Ovary (tissue), 10 donors: ENCODE measurements around the gene CCDC157. TPM values are rescaled to one million over a fixed set of nuclear protein-coding genes. Genes with fewer than 3 reads are reported as not detected.

Source experiments
- DNase-seq, 5 donors: peaks; one replicate each; pipeline ENCODE4 v3.0.0-alpha.2; 2019 to 2020
- H3K27ac ChIP-seq, 2 donors: fragments of 200-600 bp; one replicate each; pipeline versions ENCODE4 v1.5.1 to v1.8.0; 2019 to 2022
- H3K27me3 ChIP-seq: fragments of 200-600 bp; one replicate; pipeline ENCODE4 v1.8.0; 2022
- H3K36me3 ChIP-seq: fragments of 200-600 bp; sonication (generic); one replicate; pipeline ENCODE4 v1.5.1; 2019
- H3K4me1 ChIP-seq: one replicate; pipeline ENCODE4 v1.8.1; 2013; ENCODE audit warnings: mild to moderate bottlenecking, moderate library complexity; ENCODE audit not compliant: insufficient read depth
- H3K4me3 ChIP-seq: fragments of 200-600 bp; sonication (generic); one replicate; pipeline ENCODE4 v1.5.1; 2017
- H3K9me3 ChIP-seq, 2 donors: fragments of 200-600 bp in 1 of 2; sonication (generic) in 1 of 2; one replicate each; pipeline versions ENCODE4 v1.5.1 to v1.8.1; 2013 to 2019; ENCODE audit warnings: mild to moderate bottlenecking in 1 of 2, moderate library complexity in 1 of 2
- CTCF ChIP-seq, 3 donors: fragments of 450-650 bp in 2 of 3; fragments of 200-600 bp in 1 of 3; IDR thresholded peaks; one replicate each; pipeline versions ENCODE4 v1.5.1 to v1.8.0; 2016 to 2022; ENCODE audit warnings: antibody characterized with exemption in 3 of 3, mild to moderate bottlenecking in 1 of 3
- EP300 ChIP-seq: sonication (generic); formaldehyde crosslinking; IDR thresholded peaks from one replicate; pipeline ENCODE4 v1.6.1; 2017; ENCODE audit warnings: antibody characterized with exemption
- POLR2A ChIP-seq: fragments of 450-650 bp; IDR thresholded peaks from one replicate; pipeline ENCODE4 v1.6.1; 2017; ENCODE audit warnings: antibody characterized with exemption, mild to moderate bottlenecking, moderate library complexity
- WGBS, 3 donors: extraction: QIAGEN DNeasy Blood & Tissue Kit in 1 of 3; methylation state at CpG; one replicate each; pipeline versions ENCODE4 v1.1.5 to v1.1.7; 2013 to 2017; 5-methylcytosine and 5-hydroxymethylcytosine counted together
- intact Hi-C, 4 donors: fragments of 100-400 bp; cut with DNase I; formaldehyde crosslinking; loops; one replicate each; pipeline versions ENCODE4 v1.11.0 to v1.15.1; 2022 to 2023
- long read RNA-seq, 3 donors: library from polyadenylated mRNA in 2 of 3; unstranded in 2 of 3; transcript quantifications; one replicate each; pipeline ENCODE4 v2.0.0 and lab custom pipeline, GENCODE V29; 2021 to 2026
- polyA plus RNA-seq, 2 donors: library from polyadenylated mRNA; stranded (reverse); fragments of 200-250 nt in 1 of 2; fragments of 350-450 nt in 1 of 2; fragmentation: Illumina TruSeq in 1 of 2; extraction: RNeasy Lipid Tissue Mini Kit (QIAGEN cat#74804) in 1 of 2; gene quantifications; one replicate each; pipeline ENCODE4 v1.2.3, GENCODE V29; 2013 to 2014
- total RNA-seq, 7 donors: library from RNA; depleted of rRNA in 2 of 7; stranded (reverse); fragments of >200 nt in 2 of 7; fragmentation: NEBNext Ultra II Directional in 3 of 7; extraction: Animal tissue kit (Norgen Biotek cat#: 25700) in 3 of 7; gene quantifications; one replicate each; pipeline versions ENCODE4 v1.1.0 to v1.2.4, GENCODE V29; 2016 to 2023
- donor health status: DM: no; HTN: no; CAD: no; lungs with moderate emphysema.
- donor health status: DM: no; HTN: no; CAD: no.
- donor health status: Bipolar disorder and iron deficiency.
- donor health status: DM: yes; HTN: yes; CAD: no.
- donor health status: DM: no; HTN: no; CAD: no.
- donor health status: DM: yes; HTN: yes; CAD: no.

CCDC157 gene
- total RNA-seq, result 10 to 100 TPM in 1 of 7 donors, 1 to 10 TPM in 6; 2.0 to 28.0 (median 2.7) TPM
- 1 to 10 TPM in 1 of 2 donors, under 1 TPM in 1; 0.60 to 1.8 TPM for polyA plus RNA-seq
- long read RNA-seq, donor 1, partial matches to known transcripts, result 2 of 13 reads
- long read RNA-seq, donor 1, other reads (novel, unspliced or antisense), result 8 of 13 reads
- long read RNA-seq, donor 2, partial matches to known transcripts, result 0 of 1 reads
- long read RNA-seq, donor 2, other reads (novel, unspliced or antisense), result 0 of 1 reads
- long read RNA-seq, donor 3, partial matches to known transcripts, result 0 of 8 reads
- long read RNA-seq, donor 3, other reads (novel, unspliced or antisense), result 6 of 8 reads

GRCh38 chr22:30356449-30357235 lies at the start of gene CCDC157, which contains the start of gene SF3A1:
CCDC157 (plus strand) TSS chr22:30357007; CDS start chr22:30366001, 8,994 bp downstream.
SF3A1 (minus strand) TSS chr22:30356894; CDS start chr22:30356792, 102 bp downstream.
- Histone ChIP-seq H3K4me3 (peak within 1 kb of the TSS; percentile 68), H3K27me3 (no peaks in the 10 kb centered on the region), H3K36me3 (no peaks in the 10 kb centered on the region), H3K4me1 (peaks cover 8% of the 10 kb centered on the region), H3K27ac (peak within 1 kb of the TSS; percentile 93 to 96), H3K9me3 (no peaks in the 10 kb centered on the region)
- peak; percentile 97 for TF ChIP-seq POLR2A
- no peak for TF ChIP-seq EP300
- TF ChIP-seq CTCF (IDR thresholded peaks at IDR 0.05), result peak in 1 of 3 donors; percentile 37
- 0 to 1% (median 1%) methylated on average over 43 to 91 of the region's 91 CpGs for WGBS, 3 donors
- intact Hi-C loops, result loop anchor here in 2 of 4 donors (2.0 kb wide), 3 partner anchors 30 to 68 kb away; partner anchors contain the start of genes CASTOR1 (in 2 of the 2), RNF215 (in 1 of the 2) and TBC1D10A (in 1 of the 2)
- peak; percentile 83 to 93 (median 88) for DNase-seq

GRCh38 chr22:30307041-30307574 lies 49.7 kb upstream of the CCDC157 start:
- TF ChIP-seq EP300 (no peak), POLR2A (no peak), CTCF (IDR thresholded peaks at IDR 0.05) (no peak)
- no peaks in the 10 kb centered on the region for H3K9me3 ChIP-seq
- H3K36me3 ChIP-seq, result no peaks in the 10 kb centered on the region
- intact Hi-C loops, result no loop called here
- DNase-seq, result no peak
- peaks cover 50% of the 10 kb centered on the region for H3K4me1 ChIP-seq
- no peaks in the 10 kb centered on the region for H3K27me3 ChIP-seq
- H3K27ac ChIP-seq, result no peak overlapping the region
- WGBS, 3 donors, result 87 to 92% (median 88%) methylated on average over 4 of the region's 4 CpGs
- H3K4me3 ChIP-seq, result no peak overlapping the region

DNA sequence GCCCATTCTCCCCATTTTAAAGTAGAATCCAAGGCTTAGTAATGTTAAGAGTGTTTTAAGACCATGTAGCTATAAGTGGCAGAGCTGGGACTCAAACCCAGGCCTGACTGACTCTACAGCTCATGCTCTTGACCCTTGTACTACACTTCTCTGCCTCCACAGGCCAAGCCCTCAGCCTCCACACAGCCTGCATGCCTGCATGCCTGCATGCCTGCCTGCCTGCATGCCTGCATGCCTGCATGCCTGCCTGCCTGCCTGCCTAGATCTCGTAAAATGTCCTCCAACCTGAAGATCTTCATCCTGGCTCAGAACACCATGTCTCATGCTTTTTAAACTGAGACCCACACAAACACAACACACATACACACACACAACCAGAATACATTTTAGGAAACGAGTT lies 48.7 kb upstream of the CCDC157 start:
- intact Hi-C loops, result no loop called here
- H3K36me3 ChIP-seq, result no peaks in the 10 kb centered on the region
- no peak overlapping the region for H3K4me3 ChIP-seq
- TF ChIP-seq POLR2A, result no peak
- TF ChIP-seq CTCF (IDR thresholded peaks at IDR 0.05), result no peak
- TF ChIP-seq EP300, result no peak
- DNase-seq, result no peak
- 76 to 82% (median 82%) methylated on average over 2 of the region's 2 CpGs for WGBS, 3 donors
- no peaks in the 10 kb centered on the region for H3K27me3 ChIP-seq
- no peak overlapping the region for H3K27ac ChIP-seq
- H3K9me3 ChIP-seq, result no peaks in the 10 kb centered on the region
- H3K4me1 ChIP-seq, result peaks cover 54% of the 10 kb centered on the region

DNA sequence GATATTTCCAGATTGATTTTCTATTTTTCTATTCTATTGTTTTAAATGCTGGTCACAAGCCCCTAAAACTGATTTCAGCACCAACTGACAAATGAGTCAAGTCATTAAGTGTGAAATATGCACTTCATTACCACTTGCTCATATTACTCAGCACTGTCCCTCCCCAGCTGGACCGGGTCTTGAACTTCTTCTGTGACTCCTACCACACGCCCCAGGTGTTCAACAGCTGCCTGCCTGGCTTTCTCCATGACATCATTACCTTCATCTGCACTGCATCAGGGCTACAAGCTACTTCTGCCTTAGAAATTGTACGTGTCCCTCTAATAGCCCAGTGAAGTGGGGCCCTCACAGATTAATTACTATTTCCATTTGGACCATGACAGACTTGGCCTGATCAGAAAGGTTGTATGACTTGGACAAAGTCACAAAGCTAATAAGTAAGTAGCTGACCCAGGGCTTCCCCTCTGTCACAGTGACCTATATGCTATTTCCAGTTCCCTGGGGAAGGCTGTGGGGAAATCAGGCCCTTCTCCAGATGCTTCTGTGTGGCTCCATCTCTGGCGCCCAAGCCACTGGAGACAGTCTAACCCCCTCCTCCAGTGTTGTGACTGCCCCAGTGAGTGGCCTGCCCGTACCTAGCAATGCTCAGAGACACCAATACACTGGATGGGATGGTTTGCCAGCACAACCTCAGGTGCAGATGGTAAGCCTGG lies 48.1 kb upstream of the CCDC157 start:
- no peak overlapping the region for H3K27ac ChIP-seq
- no peak overlapping the region for H3K4me3 ChIP-seq
- intact Hi-C loops, result no loop called here
- H3K36me3 ChIP-seq, result no peaks in the 10 kb centered on the region
- WGBS, 3 donors, result 61 to 76% (median 74%) methylated on average over 5 of the region's 5 CpGs
- TF ChIP-seq CTCF (IDR thresholded peaks at IDR 0.05), result no peak
- TF ChIP-seq EP300, result no peak
- no peak for TF ChIP-seq POLR2A
- H3K9me3 ChIP-seq, result no peaks in the 10 kb centered on the region
- peaks cover 55% of the 10 kb centered on the region for H3K4me1 ChIP-seq
- H3K27me3 ChIP-seq, result no peaks in the 10 kb centered on the region
- no peak for DNase-seq
